Right lobe of liver (tissue), 4 donors: ENCODE results near the gene FGFR2.

Experiments
- CTCF ChIP-seq, 4 donors: fragments of 200-600 bp in 3 of 4; fragments of 450-650 bp in 1 of 4; IDR thresholded peaks; one replicate each; pipeline versions ENCODE4 v1.5.1 to v1.8.0; 2016 to 2022; ENCODE audit warnings: antibody characterized with exemption in 4 of 4, mild to moderate bottlenecking in 2 of 4
- POLR2A ChIP-seq: fragments of 450-650 bp; IDR thresholded peaks from one replicate; pipeline ENCODE4 v1.6.1; 2017; ENCODE audit warnings: antibody characterized with exemption, mild to moderate bottlenecking
- donor health status: DM: no; HTN: no; CAD: no.
- donor health status: DM: no; HTN: no; CAD: no.
- donor health status: DM: no; HTN: yes; CAD: no.

- TF ChIP-seq CTCF (IDR thresholded peaks at IDR 0.05) (no peak), POLR2A (no peak)
These were observed 79.9 kb downstream of the FGFR2 start for GRCh38 chr10:121518333-121518732.
